PC-9 (cell line): ENCODE data around the gene DDX43. TPM values are rescaled to one million over a fixed set of nuclear protein-coding genes. Genes with fewer than 3 reads are reported as not detected.
"Not testable (repeated sequence)": the region's sequence is repeated elsewhere in the genome, so short reads cannot be mapped to it uniquely, and the experiment has no call there.

Source experiments
- BruUV-seq: library from RNA; stranded (reverse); fragments of 400-500 nt; replicated peaks from 2 replicates; lab custom pipeline; 2021; lab: Mats Ljungman, UMichigan
- CTCF ChIA-PET: fragments of 300-600 bp; sonication (Branson Sonifier 250); formaldehyde crosslinking; loops from one replicate; lab custom pipeline; 2022; ENCODE audit warnings: antibody characterized with exemption; lab: Charles Lee
- POLR2A ChIA-PET: fragments of 300-600 bp; sonication (Branson Sonifier 250); formaldehyde crosslinking; loops from one replicate; lab custom pipeline; 2022; ENCODE audit warnings: antibody characterized with exemption; ENCODE audit not compliant: unreplicated experiment; lab: Charles Lee
- DNase-seq, 2 experiments: peaks; one replicate each; pipeline versions ENCODE4 v3.0.0 to v3.0.0-alpha.2; 2015 to 2022; ENCODE audit warnings: mixed read lengths in 1 of 2
- H2AFZ ChIP-seq: fragments of 200-600 bp; sonication (generic); 2 replicates; pipeline ENCODE4 v1.8.1; 2017; ENCODE audit warnings: antibody characterized with exemption
- H3F3A ChIP-seq: fragments of 200-600 bp; sonication (generic); 2 replicates; pipeline ENCODE4 v1.8.1; 2017; ENCODE audit warnings: antibody characterized with exemption, mild to moderate bottlenecking, low read depth; ENCODE audit not compliant: insufficient read depth
- H3K27ac ChIP-seq: fragments of 200-600 bp; sonication (generic); 2 replicates; pipeline ENCODE4 v1.6.1; 2016; ENCODE audit warnings: mixed run types
- H3K27me3 ChIP-seq: fragments of 200-600 bp; sonication (generic); 2 replicates; pipeline ENCODE4 v1.6.1; 2016; ENCODE audit warnings: low read depth, mixed run types; ENCODE audit not compliant: insufficient read depth
- H3K36me3 ChIP-seq: fragments of 200-600 bp; sonication (generic); 2 replicates; pipeline ENCODE4 v1.6.1; 2016; ENCODE audit warnings: low read depth, mixed run types
- H3K4me1 ChIP-seq: fragments of 200-600 bp; sonication (generic); replicated peaks from 2 replicates; pipeline ENCODE4 v1.6.1; 2016; ENCODE audit warnings: mixed run types; ENCODE audit not compliant: insufficient read depth
- H3K4me2 ChIP-seq: fragments of 200-600 bp; sonication (generic); 2 replicates; pipeline ENCODE4 v1.6.1; 2017; ENCODE audit warnings: mixed run types
- H3K4me3 ChIP-seq: fragments of 200-600 bp; sonication (generic); 2 replicates; pipeline ENCODE4 v1.6.1; 2016; ENCODE audit warnings: mixed run types
- H3K79me2 ChIP-seq: fragments of 200-600 bp; sonication (generic); 2 replicates; pipeline ENCODE4 v1.6.1; 2017; ENCODE audit warnings: low read depth, mixed run types
- H3K9me2 ChIP-seq: fragments of 200-600 bp; sonication (generic); 2 replicates; pipeline ENCODE4 v1.8.1; 2017; ENCODE audit warnings: mild to moderate bottlenecking; ENCODE audit not compliant: insufficient read depth
- H3K9me3 ChIP-seq: fragments of 200-600 bp; sonication (generic); 2 replicates; pipeline ENCODE4 v1.8.1; 2016; ENCODE audit warnings: low read depth; ENCODE audit not compliant: insufficient read depth
- H4K20me1 ChIP-seq: fragments of 200-600 bp; sonication (generic); 2 replicates; pipeline ENCODE4 v1.8.1; 2017; ENCODE audit not compliant: insufficient read depth
- CTCF ChIP-seq: fragments of 200-600 bp; sonication (generic); conservative IDR thresholded peaks from 2 replicates; pipeline ENCODE4 v1.6.1; 2017; ENCODE audit warnings: mixed run types, antibody characterized with exemption, mild to moderate bottlenecking, moderate library complexity
- EZH2 ChIP-seq: fragments of 200-600 bp; sonication (generic); IDR thresholded peaks from 2 replicates; pipeline ENCODE4 v1.8.0; 2017; ENCODE audit warnings: antibody characterized with exemption, low read depth
- intact Hi-C: fragments of 100-400 bp; cut with micrococcal nuclease; formaldehyde crosslinking; loops from one replicate; pipeline ENCODE4 v1.10.0; 2022; ENCODE audit not compliant: unreplicated experiment
- total RNA-seq: library from RNA; stranded (reverse); gene quantifications from 2 replicates; pipeline ENCODE4 v1.2.3, GENCODE V29; 2021

The DDX43 gene
- total RNA-seq, 1 experiment from 2014 or later, result 5.0 TPM

GRCh38 chr6:73452107-73452461, 57.5 kb downstream of the DDX43 start, which contains the start of gene CGAS:
TSS of gene CGAS (minus strand) at chr6:73452297. CDS start at chr6:73452181, 116 bp downstream.
- no peaks in the 10 kb centered on the region for H4K20me1 ChIP-seq
- peaks cover 2% of the 10 kb centered on the region; the same call in 1 of the 2 replicates for H3K36me3 ChIP-seq
- H3K79me2 ChIP-seq, result peaks cover 61% of the 10 kb centered on the region
- DNase-seq, result peak; percentile 73 to 79
- no TSS peak for BruUV-seq
- peak within 1 kb of the TSS; percentile 92 for H3K4me2 ChIP-seq
- H3K4me1 ChIP-seq, result peaks cover 27% of the 10 kb centered on the region
- H2AFZ ChIP-seq, result peak within 1 kb of the TSS; percentile 99
- CTCF ChIA-PET, result no interaction called here
- intact Hi-C loops, result no loop called here
- POLR2A ChIA-PET, result interaction anchor here (0.7 to 2.4 kb wide), 2 partner anchors 8 to 10 kb away, joined by 5 to 18 read pairs; partner anchors contain the start of gene MTO1
- H3K9me3 ChIP-seq, result no peaks in the 10 kb centered on the region
- H3K27ac ChIP-seq, result peak within 1 kb of the TSS; percentile 74
- TF ChIP-seq EZH2 (no peak), CTCF (no peak)
- H3K27me3 ChIP-seq, result no peaks in the 10 kb centered on the region
- peak within 1 kb of the TSS; percentile 92 for H3K4me3 ChIP-seq
- H3F3A ChIP-seq, result peaks cover 33% of the 10 kb centered on the region
- H3K9me2 ChIP-seq, result no peaks in the 10 kb centered on the region

- ChIA-PET CTCF (interaction anchor here (0.6 kb wide), 1 partner anchor 18 kb away, joined by 4 read pairs; no protein-coding TSS in a partner anchor), POLR2A (no interaction called here)
- peak overlapping the region; percentile 24; the same call in 1 of the 2 replicates for H3K27ac ChIP-seq
- peaks cover 15% of the 10 kb centered on the region for H3K4me1 ChIP-seq
- no peaks in the 10 kb centered on the region for H3K36me3 ChIP-seq
- H4K20me1 ChIP-seq, result no peaks in the 10 kb centered on the region
- no peak for DNase-seq
- no peak overlapping the region for H2AFZ ChIP-seq
- peaks cover 39% of the 10 kb centered on the region for H3F3A ChIP-seq
- no TSS peak for BruUV-seq
- intact Hi-C loops, result no loop called here
- H3K27me3 ChIP-seq, result no peaks in the 10 kb centered on the region
- H3K4me3 ChIP-seq, result no peak overlapping the region
- H3K9me3 ChIP-seq, result no peaks in the 10 kb centered on the region
- no peaks in the 10 kb centered on the region for H3K9me2 ChIP-seq
- peaks cover 21% of the 10 kb centered on the region for H3K79me2 ChIP-seq
- peak overlapping the region; percentile 13; the same call in 1 of the 2 replicates for H3K4me2 ChIP-seq
- TF ChIP-seq EZH2 (no peak), CTCF (no peak)
Measured at GRCh38 chr6:73455865-73456629, 61.4 kb downstream of the DDX43 start.

- not testable (repeated sequence) for H3K4me2 ChIP-seq
Measured at GRCh38 chr6:73459474-73459873, 64.8 kb downstream of the DDX43 start.

More at GRCh38 chr6:73459474-73459873, 64.8 kb downstream of the DDX43 start:
- peaks cover 32% of the 10 kb centered on the region for H3F3A ChIP-seq
- H3K9me3 ChIP-seq, DNase-seq, CTCF ChIA-PET, H3K9me2 ChIP-seq, intact Hi-C loops, H4K20me1 ChIP-seq, POLR2A ChIA-PET, BruUV-seq, H3K4me3 ChIP-seq, H3K36me3 ChIP-seq, H2AFZ ChIP-seq, H3K27ac ChIP-seq, H3K27me3 ChIP-seq: not testable (repeated sequence)
- H3K79me2 ChIP-seq, result peaks cover 27% of the 10 kb centered on the region
- peaks cover 19% of the 10 kb centered on the region for H3K4me1 ChIP-seq
